HG03045 (cell line): Measurements from ENCODE around the gene GRID2.

ENCODE experiments used
- ATAC-seq: cut with Tn5 transposase; IDR thresholded peaks from one replicate; pipeline ENCODE4 v1.9.1; 2021; ENCODE audit warnings: mild to moderate bottlenecking, moderate library complexity; ENCODE audit not compliant: unreplicated experiment

Gene GRID2

DNA sequence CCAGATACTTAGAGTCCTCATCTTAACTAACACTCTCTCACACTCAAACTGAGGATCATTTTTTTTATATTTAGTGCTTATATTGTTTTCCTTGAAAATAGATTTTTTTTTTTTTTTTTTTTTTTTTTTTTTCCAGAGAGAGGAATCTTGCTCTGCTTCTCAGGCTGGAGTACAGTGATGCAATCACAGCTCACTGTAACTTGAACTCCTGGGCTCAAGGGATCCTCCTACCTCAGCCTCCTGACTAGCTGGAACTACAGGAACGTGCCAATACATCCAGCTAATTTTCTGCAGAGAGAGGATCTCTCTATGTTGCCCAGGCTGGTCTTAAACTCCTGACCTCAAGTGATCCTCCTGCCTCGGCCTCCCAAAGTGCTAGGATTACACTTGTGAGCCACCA lies 874.5 kb downstream of the GRID2 start:
- ATAC-seq = no peak

- no peak for ATAC-seq
These were observed 875.3 kb downstream of the GRID2 start for GRCh38 chr4:93179044-93179443.

DNA sequence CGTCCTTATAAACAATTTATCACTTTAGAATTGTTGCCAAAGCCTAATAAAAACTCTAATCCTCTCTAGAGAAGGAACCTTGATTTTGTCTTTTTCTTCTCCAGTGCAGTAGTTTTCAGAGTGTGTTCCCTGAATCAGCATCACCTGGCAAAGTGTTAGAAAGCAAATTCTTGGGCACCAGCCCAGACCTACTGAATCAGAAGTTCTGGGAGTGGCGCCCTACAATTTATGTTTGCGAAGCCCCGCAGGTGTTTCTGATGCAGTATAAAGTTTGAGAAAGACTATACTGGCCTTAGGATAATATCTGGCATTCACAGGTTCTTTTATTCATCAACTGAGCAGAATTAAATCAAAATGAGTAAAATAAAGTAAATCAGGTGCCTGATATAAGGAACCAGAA lies 879.0 kb downstream of the GRID2 start:
- no peak for ATAC-seq

DNA sequence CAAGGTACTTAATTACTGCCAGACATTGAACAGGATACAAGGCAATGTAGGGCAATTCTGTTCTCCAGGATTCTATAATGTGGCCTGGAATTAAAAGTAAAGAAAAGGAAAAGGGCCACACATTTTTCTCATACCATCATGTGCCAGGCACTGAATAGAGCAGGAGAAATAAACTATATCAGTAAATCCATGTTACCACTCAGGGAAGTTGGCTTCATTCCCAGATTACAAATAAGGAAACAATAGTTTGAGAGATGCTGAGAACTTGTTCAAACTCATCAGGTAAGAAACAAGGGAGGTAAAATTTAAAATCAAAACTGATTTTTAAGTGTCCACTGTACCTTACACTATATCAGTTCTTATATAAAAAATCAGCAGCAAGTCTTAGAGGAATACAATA lies 879.8 kb downstream of the GRID2 start:
- ATAC-seq = no peak

DNA sequence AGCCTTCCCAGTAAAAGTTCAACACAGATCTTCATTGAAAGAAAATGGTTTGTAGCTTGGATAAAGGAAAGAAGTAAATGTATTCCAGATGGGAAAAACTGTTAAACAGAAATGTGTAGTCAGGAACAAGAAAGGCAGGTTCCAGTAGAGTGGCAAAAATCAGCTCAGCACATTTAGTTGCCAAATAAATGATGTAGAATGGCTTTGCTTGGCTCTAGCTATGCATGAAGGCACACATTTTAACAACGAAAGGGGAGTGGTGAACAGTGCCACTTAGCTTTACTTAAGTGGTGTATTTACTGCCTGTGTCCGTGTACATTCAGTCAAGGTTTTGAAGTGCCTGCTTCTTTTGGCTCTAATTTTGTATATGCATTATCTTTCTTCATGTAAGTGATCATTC lies 880.3 kb downstream of the GRID2 start:
- no peak for ATAC-seq

DNA sequence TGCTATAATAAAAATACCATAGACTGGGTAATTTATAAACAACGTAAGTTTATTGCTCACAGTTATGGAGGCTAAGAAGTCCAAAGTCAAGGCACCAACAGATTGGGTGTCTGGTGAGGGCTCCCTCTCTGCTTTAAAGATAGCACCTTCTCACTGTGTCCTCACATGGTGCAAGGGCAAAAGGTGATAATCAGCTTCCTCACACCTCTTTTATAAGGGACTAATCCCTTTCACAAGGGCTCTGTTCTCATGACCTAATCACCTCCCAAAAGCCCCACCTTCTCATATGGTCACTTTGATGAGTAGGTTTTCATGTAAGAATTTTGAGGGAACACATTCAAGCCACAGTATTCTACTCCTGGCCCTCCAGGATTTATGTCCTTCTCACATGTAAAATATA lies 883.1 kb downstream of the GRID2 start:
- no peak for ATAC-seq

DNA sequence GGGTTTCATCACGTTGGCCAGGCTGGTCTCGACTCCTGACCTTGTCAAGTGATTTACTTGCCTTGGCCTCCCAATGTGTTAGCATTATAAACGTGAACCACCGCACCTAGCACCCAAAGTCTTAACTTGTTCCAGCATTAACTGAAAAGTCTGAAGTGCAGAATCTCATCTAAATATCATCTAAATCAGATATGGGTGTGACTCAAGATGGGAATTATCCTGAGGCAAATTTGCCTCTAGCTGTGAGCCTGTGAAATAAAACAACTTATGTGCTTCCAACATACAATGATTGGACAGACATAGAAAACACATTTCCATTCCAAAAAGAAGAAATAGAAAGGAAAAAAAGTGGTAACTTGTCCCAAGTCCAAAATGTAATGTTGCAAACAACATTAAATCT lies 883.7 kb downstream of the GRID2 start:
- ATAC-seq = no peak

DNA sequence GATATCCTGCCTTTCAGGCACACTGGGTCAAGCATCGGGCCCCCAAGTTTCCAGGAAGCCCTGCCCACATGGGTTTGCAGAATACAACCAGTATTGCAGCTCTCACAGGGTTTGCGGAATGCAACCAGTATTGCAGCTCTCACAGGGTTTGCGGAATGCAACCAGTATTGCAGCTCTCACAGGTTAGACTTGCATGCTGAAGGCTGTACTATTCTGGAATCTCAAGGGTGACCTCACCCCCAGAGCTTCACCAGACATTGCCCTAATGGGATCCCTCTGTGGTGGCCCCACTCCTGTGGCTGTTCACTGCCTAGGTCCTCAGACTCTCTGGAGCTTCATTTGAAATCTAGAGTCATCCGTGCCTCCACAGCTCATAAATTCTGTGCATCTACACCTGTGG lies 884.1 kb downstream of the GRID2 start:
- no peak for ATAC-seq

GRCh38 chr4:93199492-93199891 lies 895.7 kb downstream of the GRID2 start:
- ATAC-seq = no peak

DNA sequence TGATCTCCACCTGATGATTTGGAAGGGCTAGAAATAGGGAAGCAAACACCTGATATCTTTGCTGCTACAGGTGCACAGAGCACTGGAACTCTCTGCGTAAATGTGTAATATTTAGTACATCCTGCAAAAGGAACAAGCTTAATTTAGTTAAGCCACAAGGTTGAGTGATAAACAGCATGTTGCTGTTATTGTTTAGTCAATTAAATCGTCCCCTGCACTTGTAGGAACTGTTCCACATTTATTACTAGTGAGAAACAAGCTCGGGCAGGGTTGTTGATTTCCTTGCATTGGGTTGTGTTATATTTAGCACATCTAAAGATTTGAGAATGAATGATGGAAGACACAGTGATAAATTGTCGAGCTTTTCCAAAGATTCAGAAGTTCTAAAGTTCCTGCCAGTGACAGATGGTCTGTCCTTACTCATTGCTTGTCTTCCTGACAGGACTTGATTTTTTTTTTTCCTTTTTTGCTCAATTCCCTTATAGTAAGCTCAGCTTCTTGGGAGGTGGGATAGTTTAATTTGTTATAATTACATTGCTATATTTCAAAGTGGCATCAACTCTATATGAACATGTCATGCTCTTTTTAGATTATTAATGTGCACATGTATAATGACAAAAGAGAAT lies 897.8 kb downstream of the GRID2 start:
- ATAC-seq = no peak

- ATAC-seq = no peak
These were observed 899.9 kb downstream of the GRID2 start for GRCh38 chr4:93203708-93204107.

GRCh38 chr4:93212250-93212649 lies 908.5 kb downstream of the GRID2 start:
- ATAC-seq = no peak

- ATAC-seq = no peak
These were observed 912.9 kb downstream of the GRID2 start for GRCh38 chr4:93216646-93217045.

DNA sequence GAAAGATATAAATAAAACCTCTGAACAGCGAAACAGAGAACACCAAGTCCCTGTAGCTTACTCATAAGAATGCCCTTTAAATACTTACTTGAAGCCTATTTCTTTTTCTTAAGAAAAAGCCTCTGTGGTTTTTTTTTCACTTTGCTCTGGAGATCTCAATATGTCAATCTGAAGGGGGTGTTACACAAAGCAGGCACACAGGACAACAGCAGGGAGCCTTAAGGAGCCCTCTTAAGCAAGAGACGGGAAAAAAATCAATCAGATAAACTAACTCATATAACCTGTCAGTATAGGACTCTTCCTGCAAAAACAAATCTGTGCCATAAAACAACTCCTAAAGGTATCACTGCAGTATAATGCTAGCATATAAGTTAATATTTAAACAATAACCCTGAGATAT lies 913.7 kb downstream of the GRID2 start:
- ATAC-seq = no peak

DNA sequence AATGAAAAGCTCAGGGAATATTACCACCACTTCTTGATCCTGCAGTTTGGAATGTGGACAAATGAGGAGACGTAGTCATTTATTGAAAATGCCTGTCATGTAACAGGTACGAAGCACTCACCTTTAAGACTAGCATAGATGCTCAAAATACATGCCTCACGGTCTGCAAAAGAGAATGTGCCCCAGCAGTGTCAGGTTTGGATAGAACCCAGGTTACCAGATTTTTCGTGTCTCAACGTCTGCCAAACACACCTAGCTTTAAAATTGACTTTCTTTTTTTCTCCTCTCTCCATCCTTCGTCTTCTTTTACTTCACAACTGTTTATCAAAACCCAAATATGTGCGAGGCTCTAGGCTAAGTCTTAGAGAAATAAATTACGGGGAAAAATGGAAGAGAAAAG lies 918.0 kb downstream of the GRID2 start:
- no peak for ATAC-seq

DNA sequence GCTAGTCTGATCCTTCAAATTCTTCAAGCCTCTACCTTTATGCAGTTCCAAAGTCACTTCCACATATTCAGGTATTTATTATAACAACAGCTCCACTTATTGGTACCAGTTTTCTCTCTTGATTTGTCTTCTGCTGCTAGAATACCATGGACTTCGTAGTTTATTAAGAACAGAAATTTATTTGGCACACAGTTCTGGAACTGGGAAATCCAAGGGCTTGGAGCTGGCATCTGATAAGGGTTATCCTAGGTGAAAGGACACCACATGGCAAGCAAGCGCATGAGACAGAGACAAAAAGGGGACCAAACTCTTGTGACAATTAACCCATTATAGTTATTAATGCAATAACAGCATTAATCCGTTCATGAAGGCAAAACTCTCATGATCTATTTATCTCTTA lies 924.3 kb downstream of the GRID2 start:
- ATAC-seq = no peak

- ATAC-seq = no peak
These were observed 929.1 kb downstream of the GRID2 start for GRCh38 chr4:93232883-93233282.

DNA sequence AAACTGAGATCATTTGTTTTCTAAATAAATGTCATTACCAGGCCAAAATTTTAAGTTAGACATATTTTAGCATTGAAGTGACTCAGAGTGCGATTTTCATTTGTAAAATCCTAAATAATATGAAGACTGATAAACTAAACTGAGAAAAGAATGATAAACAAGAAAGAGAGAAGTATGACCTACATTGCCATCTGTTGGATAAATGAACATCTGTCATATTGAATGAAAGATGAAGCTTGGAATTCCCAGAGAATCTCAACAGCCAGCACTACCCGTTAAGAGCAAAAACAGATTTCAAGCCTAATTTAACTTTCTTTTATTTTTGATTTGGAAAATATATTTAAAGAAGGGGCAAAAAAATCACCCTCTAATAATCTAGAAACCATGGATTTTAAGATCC lies 933.8 kb downstream of the GRID2 start:
- no peak for ATAC-seq

DNA sequence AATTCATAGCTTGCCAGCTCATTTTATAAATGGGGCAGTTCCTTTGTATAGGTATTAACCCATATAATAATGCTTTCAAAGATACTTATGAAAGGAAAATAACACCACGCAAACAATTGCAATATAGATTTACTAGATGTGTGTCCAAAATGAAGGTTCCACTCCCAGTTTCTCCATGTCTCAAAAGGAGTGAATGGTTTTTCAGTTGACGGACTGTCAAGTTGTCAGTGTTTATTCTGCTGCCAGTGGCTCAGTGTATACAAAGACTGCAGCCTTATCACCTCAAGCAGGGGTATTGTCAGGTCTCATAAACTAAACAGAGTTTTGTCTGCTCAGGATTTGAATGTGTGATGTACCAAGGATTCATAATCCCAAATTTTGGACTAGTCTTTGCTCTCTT lies 939.5 kb downstream of the GRID2 start:
- no peak for ATAC-seq

DNA sequence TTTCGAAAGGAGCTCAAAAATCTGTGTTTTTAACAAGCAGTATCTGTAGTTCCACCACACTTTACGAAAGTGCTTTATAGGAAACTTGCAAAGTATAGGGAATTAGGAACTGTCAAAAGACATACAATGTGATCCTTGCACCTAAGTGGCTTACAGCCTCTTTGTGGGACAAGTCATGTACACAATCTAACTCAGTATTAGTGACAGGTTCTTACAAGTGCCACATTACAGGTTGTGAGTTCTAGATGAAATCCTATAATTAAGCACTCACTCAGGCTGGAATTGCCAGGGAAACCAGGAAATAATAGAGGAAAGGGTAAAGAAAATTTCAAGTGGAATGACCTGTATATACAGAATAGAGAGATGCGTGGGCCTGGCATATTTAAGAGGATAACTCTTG lies 957.4 kb downstream of the GRID2 start:
- ATAC-seq = no peak

GRCh38 chr4:93263166-93263565 lies 959.4 kb downstream of the GRID2 start:
- no peak for ATAC-seq

DNA sequence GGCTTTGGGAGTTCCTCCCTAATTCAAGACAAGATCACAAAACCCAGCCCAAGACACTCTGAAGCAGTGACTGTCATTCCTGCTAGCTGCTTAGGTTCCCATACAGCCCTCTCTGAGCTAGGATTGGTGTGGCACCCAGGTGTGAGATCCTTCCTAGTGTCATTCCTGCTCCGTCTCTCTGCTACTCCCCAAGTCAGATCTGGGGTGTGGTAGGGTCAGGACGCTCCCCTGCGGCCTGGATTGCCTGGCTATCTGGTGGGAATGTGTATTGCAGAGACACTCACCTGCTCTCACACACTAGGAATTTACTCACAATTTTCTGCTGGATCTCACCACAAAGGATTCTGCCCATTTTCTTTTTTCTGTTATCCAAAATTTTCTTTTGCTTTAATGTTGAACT lies 964.0 kb downstream of the GRID2 start:
- ATAC-seq = no peak

DNA sequence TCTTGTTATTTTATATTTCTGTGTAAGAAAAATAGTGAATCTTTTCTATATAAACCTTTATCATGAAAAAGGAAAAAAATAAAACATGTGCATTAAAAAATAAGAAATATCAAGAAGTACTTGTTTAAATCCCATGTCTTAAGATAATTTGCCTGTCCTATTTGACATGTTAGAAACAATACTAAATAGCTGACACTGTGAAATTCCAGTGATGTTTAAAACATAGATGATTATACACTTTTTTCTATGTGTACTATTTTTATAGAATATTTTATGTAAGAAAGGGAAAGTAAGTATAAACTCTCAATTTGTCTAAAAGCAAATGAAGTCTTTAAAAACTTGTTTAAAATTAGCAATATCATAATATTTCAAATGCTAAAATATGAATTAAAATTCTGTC lies 981.6 kb downstream of the GRID2 start:
- no peak for ATAC-seq

GRCh38 chr4:93289241-93289640 lies 985.5 kb downstream of the GRID2 start:
- ATAC-seq = no peak
